GM19328 (cell line): ENCODE measurements around the gene DOC2A.

ENCODE experiments used
- ATAC-seq: cut with Tn5 transposase; IDR thresholded peaks from one replicate; pipeline ENCODE4 v1.9.1; 2021; ENCODE audit warnings: mild to moderate bottlenecking, moderate library complexity; ENCODE audit not compliant: unreplicated experiment

DOC2A gene

DNA sequence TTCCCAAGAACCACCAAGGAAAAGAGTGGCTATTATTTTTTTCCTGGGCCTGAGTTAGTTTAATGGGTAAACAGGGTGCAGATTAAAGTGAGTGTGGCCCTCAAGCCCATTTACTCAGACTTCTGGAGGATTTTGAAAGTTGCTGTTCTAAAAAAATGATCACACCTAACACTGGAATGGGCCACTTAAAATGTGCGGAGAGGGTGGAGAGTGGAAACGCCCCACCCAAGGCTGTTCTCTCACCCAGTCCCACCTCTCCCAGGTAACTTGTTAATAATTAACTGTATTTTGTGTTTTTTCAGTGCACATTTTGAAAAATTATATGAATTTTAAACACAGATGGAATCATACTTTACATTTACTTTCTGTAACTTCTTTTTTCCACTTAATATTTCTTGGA, 20.8 kb downstream of the DOC2A start:
- ATAC-seq, result no peak

DNA sequence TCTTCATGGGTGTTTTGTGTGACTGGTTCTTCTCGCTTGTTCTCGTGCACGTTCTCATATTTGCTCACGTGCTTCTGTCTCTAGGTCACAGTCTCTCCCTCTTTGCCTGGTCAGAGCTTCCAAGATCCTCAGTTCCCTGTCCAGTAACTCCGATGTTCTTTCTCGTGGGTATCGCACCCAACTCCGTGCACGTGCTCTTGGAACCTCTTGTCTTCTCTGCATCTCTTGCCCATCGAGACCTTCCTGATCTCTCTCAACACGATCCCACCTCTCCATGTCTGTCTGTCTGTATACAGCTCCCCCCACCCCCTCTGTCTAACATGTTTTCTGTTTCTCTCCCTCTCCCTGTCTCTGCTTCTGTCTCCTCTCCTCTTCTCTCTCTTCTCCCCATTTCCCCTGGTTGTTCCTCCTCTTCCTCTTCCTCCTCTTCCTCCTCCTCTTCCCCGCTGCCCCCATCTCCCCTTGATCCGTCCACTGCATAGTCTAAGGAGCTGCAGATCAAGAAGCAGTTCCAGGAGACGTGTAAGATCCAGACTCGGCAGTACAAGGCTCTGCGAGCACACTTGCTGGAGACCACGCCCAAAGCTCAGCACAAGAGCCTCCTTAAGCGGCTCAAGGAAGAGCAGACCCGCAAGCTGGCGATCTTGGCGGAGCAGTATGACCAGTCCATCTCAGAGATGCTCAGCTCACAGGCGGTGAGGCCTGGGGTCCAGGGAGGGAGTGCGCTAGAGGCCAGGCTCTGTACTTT, 21.5 kb downstream of the DOC2A start:
- no peak for ATAC-seq

DNA sequence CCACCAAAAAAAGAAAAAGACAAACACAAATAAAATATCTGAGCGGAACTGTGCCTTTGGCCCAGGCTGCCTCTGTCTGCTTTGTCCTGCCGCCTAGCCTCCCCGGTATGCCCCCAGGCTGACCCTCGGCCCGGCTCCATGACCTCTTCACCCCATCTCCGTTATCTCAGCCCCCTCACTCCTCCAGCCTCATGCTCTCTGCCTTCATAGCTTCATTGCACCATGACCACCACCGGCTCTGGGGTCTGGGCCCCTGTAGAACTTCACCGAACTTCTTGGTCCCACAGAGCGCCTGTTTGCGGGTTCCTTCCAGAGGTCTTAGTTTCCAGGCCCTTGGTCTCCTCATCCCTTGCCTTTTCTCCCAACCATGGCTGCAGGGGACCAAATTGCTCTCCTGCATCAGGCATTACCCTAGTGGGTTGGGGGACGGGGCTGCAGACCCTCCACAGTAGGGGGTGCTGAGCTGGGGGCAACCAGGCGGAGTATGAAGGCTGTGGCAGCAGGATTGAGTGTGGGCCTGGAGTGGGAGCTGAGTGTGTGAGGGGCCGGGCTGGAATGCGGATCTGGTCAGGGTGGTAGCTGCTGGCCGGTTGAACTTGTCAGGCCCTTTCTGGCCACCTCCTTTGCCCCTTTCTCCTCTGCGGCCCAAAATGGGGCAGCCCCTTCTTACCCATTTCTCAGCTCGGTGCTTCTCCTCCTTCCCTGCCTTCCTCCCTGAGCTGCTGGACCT, 22.3 kb downstream of the DOC2A start:
- no peak for ATAC-seq

DNA sequence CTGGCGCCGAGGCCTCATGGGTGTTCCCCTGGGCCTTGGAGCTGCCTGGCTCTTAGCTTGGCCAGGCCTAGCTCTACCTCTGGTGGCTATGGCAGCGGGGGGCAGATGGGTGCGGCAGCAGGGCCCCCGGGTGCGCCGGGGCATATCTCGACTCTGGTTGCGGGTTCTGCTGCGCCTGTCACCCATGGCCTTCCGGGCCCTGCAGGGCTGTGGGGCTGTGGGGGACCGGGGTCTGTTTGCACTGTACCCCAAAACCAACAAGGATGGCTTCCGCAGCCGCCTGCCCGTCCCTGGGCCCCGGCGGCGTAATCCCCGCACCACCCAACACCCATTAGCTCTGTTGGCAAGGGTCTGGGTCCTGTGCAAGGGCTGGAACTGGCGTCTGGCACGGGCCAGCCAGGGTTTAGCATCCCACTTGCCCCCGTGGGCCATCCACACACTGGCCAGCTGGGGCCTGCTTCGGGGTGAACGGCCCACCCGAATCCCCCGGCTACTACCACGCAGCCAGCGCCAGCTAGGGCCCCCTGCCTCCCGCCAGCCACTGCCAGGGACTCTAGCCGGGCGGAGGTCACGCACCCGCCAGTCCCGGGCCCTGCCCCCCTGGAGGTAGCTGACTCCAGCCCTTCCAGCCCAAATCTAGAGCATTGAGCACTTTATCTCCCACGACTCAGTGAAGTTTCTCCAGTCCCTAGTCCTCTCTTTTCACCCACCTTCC, 23.3 kb downstream of the DOC2A start:
- ATAC-seq, result no peak

DNA sequence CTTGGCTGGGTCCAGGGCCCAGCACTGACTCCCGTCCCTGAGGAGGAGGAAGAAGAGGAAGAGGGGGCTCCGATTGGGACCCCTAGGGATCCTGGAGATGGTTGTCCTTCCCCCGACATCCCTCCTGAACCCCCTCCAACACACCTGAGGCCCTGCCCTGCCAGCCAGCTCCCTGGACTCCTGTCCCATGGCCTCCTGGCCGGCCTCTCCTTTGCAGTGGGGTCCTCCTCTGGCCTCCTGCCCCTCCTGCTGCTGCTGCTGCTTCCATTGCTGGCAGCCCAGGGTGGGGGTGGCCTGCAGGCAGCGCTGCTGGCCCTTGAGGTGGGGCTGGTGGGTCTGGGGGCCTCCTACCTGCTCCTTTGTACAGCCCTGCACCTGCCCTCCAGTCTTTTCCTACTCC, 23.9 kb downstream of the DOC2A start:
- no peak for ATAC-seq

DNA sequence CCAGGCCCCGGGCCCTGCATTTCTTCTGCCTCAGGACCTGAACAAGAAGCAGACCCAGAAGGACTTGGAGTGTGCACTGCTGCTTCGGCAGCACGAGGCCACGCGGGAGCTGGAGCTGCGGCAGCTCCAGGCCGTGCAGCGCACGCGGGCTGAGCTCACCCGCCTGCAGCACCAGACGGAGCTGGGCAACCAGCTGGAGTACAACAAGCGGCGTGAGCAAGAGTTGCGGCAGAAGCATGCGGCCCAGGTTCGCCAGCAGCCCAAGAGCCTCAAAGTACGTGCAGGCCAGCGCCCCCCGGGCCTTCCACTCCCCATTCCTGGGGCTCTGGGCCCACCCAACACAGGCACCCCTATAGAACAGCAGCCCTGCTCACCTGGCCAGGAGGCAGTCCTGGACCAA, 24.6 kb downstream of the DOC2A start:
- ATAC-seq, result no peak

DNA sequence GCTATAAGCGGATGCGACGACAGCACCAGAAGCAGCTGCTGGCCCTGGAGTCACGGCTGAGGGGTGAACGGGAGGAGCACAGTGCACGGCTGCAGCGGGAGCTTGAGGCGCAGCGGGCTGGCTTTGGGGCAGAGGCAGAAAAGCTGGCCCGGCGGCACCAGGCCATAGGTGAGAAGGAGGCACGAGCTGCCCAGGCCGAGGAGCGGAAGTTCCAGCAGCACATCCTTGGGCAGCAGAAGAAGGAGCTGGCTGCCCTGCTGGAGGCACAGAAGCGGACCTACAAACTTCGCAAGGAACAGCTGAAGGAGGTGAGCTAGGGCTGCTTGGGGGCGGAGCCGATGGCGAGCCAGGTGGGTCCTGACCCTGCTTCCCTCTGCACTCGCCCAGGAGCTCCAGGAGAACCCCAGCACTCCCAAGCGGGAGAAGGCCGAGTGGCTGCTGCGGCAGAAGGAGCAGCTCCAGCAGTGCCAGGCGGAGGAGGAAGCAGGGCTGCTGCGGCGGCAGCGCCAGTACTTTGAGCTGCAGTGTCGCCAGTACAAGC, 25.5 kb downstream of the DOC2A start:
- ATAC-seq, result no peak

DNA sequence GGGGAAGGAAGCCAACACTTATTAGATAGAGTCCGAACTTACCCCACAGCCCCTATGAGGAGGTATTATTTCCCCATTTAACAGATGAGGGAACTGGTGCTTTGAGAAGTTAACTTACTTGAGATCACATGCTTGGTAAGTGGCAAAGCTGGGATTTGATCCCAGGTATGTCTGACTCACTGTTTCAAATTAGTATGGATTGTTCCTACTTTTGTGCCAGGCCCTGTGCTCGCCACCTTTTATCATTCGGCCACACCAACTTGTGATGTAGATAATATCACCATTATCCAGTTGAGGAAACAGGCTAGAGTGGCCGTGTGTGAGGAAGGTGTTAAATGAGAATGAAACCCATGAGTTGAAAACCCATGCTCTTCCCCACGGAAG, 26.1 kb downstream of the DOC2A start:
- ATAC-seq, result no peak

DNA sequence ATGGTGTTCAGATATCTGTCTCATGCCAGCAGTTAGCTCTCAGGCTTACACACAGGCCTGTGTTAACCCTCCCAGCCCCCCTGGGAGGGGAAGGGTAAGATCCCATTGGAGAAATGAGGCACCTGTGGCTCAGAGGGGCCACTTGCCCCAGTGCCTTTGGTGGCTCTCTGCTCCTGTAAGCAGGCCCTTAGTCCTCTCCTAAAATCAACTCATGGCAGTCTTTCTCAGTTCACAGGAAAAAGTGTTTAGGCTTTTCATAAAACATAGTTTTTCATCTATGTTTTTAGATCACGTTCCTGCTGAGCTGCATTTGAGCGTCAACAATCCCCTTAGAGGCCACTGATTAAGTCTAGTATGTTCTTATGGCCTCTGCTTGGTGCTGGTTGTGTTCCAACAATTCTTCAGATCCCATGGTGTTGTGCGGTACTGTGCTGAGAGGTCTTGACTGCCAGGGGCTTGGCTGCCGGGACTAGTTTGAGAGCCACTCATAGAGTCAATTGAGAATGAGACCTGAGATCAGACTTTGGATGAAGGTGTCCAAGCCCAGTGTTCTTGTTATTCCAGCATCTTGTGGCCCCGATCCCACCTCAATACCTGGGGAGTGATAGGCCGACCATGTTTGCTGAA, 26.6 kb downstream of the DOC2A start:
- no peak for ATAC-seq

DNA sequence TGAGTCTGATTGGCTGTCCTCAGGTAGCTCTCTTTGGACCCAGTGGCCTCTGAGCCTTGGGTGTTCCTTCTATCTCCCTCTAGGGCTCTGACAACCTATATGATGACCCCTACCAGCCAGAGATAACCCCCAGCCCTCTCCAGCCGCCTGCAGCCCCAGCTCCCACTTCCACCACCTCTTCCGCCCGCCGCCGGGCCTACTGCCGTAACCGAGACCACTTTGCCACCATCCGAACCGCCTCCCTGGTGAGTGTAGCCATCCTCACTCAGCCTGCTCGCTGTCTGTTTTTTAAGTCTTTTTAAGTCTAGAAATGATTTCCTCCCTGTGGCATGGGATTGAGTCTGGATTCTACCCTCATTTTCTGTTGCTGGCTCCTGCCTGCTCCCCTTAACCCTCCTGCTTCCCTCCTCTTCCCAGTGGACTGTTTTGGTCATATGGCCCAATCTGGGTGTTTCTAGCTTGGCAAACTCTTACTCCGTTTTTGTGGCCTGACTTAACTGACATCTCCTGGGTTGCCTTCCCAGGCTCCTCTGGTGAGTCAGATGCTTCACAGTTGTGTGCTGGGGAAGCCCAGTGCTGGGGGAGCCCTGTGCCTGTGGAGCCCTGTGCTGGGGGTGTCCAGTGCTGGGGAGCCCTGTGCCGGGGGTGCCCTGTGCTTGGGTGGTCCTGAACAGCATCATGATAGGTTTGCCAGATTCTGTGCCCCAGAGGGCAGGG, 27.2 kb downstream of the DOC2A start:
- ATAC-seq, result no peak

DNA sequence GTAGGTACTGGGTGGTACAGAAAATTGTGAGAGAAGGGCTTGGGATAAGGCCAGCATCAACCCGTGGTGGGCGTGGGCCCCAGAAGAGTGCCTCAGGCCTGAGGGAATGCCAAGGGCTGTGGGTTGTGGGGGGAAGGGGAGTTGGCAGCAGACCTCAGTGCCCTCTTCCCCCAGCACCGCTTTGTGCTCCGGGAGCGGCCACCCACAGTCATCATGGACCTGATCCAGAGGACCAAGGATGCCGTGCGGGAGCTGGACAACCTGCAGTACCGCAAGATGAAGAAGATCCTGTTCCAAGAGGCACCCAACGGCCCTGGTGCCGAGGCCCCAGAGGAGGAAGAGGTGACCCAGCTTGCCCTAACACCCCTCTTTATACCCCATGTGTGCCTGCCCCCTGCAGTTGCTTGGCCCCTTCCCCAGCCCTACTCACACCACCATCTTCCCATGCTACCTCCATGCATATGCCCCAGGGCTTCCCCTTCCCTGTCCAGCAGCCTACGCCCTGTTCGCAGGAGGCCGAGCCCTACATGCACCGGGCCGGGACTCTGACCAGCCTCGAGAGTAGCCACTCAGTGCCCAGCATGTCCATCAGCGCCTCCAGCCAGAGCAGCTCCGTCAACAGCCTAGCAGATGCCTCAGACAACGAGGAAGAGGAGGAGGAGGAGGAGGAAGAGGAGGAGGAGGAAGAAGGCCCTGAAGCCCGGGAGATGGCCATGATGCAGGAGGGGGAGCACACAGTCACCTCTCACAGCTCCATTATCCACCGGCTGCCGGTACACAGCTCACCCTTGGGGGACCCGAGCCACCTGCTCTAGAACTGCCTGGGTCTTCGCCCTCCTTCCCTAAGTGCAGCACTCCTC, 28.0 kb downstream of the DOC2A start:
- ATAC-seq, result no peak

DNA sequence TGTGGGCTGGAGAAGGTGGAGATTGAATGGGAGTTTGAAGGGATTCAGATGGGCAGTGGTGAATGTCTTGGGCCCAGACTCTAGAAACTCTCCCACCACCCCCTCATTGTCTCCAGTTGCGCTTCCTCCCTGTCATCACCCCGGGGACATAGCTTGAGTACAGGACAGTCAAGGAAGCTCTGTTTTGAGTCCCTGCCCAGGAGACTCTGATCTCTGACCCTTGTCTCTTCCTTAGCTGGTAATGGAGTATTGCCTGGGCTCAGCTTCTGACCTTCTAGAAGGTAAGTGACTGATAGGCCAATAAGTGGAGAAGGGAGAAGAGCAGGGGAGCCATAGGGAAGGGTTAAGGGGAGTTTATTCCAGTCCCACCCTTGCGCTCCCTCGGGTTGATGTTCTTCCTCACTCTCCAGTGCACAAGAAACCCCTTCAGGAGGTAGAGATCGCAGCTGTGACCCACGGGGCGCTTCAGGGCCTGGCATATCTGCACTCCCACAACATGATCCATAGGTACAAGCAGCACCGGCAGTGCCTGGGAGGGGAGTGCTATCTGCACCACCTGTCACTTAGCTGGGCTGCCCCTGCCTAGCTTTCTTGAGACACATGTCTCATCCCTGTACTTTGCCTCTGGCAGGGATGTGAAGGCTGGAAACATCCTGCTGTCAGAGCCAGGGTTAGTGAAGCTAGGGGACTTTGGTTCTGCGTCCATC, 32.1 kb downstream of the DOC2A start:
- ATAC-seq, result no peak

DNA sequence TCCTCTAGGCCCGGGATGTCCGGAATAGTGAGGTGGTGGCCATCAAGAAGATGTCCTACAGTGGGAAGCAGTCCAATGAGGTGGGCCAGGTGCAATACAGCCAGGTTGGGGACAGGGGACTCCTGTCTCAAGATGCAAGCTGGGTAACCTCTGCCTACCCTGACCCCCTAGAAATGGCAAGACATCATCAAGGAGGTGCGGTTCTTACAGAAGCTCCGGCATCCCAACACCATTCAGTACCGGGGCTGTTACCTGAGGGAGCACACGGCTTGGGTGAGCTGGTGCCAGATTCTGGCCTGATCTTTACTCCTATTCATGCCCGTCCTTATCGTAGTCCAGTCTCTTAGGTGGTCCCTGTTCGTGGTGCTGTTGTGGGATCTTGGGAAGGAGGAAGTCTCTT, 32.7 kb downstream of the DOC2A start:
- no peak for ATAC-seq

DNA sequence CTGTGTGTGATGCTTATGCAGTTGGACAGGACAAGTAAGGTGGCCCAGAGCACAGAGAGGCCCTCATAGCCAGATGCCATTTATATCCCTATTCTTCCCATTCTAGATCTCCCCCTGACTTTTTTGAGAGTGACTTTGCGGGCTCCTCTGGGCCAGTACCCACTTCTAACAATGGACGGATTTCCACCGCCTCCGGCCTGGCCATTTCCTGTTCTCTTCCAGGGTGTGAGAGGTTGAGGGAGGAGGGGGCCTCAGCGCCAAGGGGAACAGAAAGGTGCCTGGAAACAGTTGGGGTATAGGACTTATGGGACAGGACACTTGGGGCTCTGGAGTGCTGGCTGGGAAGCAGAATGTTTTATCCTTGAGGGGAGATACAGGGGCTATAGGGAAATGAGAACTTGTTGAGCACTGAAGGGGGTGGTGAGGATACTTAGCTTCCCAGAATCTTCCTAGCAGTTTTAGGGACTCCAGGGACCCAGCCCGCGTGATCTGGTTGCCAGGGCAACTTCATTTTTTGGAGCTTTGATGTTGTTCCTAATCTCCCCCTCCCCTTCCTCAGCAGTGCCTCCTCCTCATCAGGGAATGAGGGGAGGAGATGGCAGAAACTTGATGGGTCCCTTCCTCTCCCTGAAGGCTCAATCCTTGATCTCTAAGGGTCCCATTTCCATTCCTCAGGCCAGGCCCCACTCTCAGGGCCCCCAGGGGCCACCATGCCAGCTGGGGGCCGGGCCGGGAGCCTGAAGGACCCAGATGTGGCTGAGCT, 33.6 kb downstream of the DOC2A start:
- no peak for ATAC-seq

DNA sequence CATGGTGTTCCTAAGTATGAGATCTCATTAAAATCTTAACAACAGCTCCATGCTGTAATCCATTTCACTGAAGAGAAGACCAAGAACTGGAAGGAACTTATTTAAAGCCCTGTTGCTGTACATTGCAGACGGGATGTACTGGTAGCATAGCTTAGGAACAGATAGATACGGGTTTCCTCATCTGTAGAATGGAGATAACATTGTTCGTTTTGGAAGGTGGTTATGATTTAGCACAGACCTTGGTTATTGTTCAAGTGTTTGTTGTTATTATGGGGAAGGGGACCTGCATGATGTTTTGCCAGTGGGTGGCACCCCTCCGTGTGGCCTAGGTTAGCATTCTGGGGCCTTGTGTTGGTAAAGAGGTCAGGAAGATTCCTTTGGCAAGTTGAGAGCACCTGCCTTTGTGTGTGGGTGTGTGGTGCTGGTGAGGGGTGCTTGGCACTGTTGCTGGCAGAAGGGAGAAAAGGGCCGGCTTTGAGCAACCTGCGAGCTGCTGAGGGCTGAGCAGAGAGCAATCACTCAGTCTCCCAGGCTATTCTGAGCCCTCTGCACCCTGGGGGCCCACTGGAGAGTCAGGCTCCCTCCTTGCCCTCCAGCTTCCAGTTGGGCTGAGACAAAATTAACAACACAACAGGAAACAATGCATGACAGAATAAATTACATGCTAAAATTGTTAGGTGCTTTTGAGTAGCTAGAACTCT, 34.9 kb downstream of the DOC2A start:
- ATAC-seq, result no peak

DNA sequence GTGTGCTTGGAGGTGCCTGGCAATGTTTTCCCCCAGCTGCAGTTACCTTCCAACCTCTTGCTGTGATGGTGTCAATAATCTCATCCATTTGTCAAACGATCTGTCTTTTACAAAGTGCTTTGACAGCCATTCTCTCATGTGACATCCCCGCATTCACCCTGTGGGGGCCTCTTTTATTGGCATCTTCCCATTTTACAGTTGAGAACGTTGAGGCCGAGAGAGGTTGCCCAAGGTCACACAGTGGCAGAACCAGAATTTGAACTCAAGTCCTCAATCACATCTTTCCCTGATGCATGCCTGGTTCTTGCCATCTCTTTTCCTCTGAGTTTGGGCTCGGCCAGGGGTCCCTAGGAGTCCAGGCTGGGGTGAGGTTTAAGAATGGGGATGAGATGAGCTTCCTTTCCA, 35.7 kb downstream of the DOC2A start:
- ATAC-seq, result no peak

DNA sequence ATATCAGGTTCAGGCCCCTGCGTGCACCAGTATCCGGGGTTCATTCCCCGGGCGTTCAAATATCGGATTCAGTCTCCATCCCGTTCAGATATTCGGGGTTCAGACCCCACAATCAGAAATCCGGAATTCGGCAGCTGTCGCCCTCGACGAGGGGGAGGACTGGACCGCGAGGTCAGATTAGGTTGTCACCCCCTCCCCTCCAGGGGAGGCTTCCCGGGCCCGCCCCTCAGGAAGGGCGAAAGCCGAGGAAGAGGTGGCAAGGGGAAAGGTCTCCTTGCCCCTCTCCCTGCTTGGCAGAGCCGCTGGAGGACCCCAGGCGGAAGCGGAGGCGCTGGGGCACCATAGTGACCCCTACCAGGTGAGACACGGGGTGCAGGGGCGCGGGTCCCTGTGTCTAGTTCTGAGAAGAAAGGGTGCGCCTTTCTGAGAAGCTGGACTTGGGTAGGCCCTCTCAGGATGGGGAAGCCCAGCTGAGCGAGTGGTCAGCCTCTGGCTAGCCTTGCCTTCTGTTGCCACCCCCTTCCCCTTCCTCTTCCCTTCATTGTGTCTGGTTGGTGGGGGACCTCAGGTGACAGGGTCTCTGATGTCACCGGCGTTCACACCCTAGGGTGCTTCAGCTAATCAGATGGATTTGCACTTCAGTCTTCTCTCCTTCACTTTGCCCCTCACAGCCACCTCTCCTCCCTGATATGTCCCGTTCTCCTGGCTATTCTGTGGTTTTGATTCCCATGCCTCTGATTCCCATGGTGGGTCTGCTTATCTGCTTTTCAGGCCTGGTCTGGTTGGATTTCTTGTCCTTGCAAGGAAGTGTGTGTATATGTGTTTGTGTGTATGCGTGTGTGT, 36.3 kb downstream of the DOC2A start:
- ATAC-seq, result no peak
